RWPE2 (cell line): ENCODE results near the gene ZGRF1.
"Not testable (repeated sequence)": the region's sequence is repeated elsewhere in the genome, so short reads cannot be mapped to it uniquely, and the experiment has no call there.

Experiments used
- ATAC-seq: fragments of 200-7000 bp; cut with Tn5 transposase; 3 replicates; pipeline ENCODE4 v1.9.1; 2021; ENCODE audit warnings: low read depth
- DNase-seq: peaks from one replicate; pipeline ENCODE4 v3.0.0-alpha.2; 2020; ENCODE audit warnings: low spot score
- H3K27ac ChIP-seq: fragments of 450-650 bp; 2 replicates; pipeline ENCODE4 v1.5.1; 2017; ENCODE audit warnings: mild to moderate bottlenecking; ENCODE audit not compliant: poor library complexity, severe bottlenecking
- H3K27me3 ChIP-seq: fragments of 250-450 bp; sonication (Bioruptor Pico); 2 replicates; pipeline ENCODE4 v1.5.1; 2021; ENCODE audit warnings: mild to moderate bottlenecking, moderate library complexity; ENCODE audit not compliant: insufficient read depth, poor library complexity, severe bottlenecking
- H3K36me3 ChIP-seq: fragments of 250-450 bp; sonication (Bioruptor Pico); 2 replicates; pipeline ENCODE4 v1.5.1; 2020; ENCODE audit warnings: low read depth, mild to moderate bottlenecking, moderate library complexity
- H3K4me1 ChIP-seq: fragments of 250-450 bp; sonication (Bioruptor Pico); 2 replicates; pipeline ENCODE4 v1.5.1; 2021; ENCODE audit warnings: mild to moderate bottlenecking, moderate library complexity; ENCODE audit not compliant: insufficient read depth, poor library complexity, severe bottlenecking
- H3K4me3 ChIP-seq: fragments of 250-450 bp; sonication (Bioruptor Pico); 2 replicates; pipeline ENCODE4 v1.5.1; 2021; ENCODE audit warnings: mild to moderate bottlenecking, moderate library complexity; ENCODE audit not compliant: severe bottlenecking
- H3K9me3 ChIP-seq: fragments of 250-450 bp; sonication (Bioruptor Pico); 2 replicates; pipeline ENCODE4 v1.5.1; 2021; ENCODE audit warnings: mild to moderate bottlenecking, moderate library complexity; ENCODE audit not compliant: severe bottlenecking
- CTCF ChIP-seq: fragments of 450-650 bp; IDR thresholded peaks from one replicate; pipeline ENCODE4 v1.5.1; 2017; ENCODE audit warnings: mild to moderate bottlenecking, moderate library complexity; ENCODE audit not compliant: poor library complexity, severe bottlenecking

ZGRF1 gene

GRCh38 chr4:112557676-112558411, 78.9 kb downstream of the ZGRF1 start:
- no peaks in the 10 kb centered on the region for H3K27me3 ChIP-seq
- H3K9me3 ChIP-seq = no peaks in the 10 kb centered on the region
- no peak for ATAC-seq
- H3K36me3 ChIP-seq = peaks cover 12% of the 10 kb centered on the region
- TF ChIP-seq CTCF = no peak
- no peak for DNase-seq
- no peak overlapping the region for H3K4me3 ChIP-seq
- peaks cover 6% of the 10 kb centered on the region for H3K4me1 ChIP-seq
- no peak overlapping the region for H3K27ac ChIP-seq

GRCh38 chr4:112554271-112554670, 82.4 kb downstream of the ZGRF1 start:
- H3K9me3 ChIP-seq, ATAC-seq, H3K27ac ChIP-seq, H3K4me3 ChIP-seq, H3K27me3 ChIP-seq, DNase-seq: not testable (repeated sequence)
- H3K4me1 ChIP-seq = peaks cover 12% of the 10 kb centered on the region
- peaks cover 19% of the 10 kb centered on the region for H3K36me3 ChIP-seq

GRCh38 chr4:112552668-112553067, 84.0 kb downstream of the ZGRF1 start:
- Histone ChIP-seq H3K27me3 (no peaks in the 10 kb centered on the region), H3K36me3 (peaks cover 19% of the 10 kb centered on the region), H3K9me3 (no peaks in the 10 kb centered on the region), H3K4me1 (peaks cover 12% of the 10 kb centered on the region), H3K27ac (peak overlapping the region; percentile 6), H3K4me3 (no peak overlapping the region)
- ATAC-seq = peak; percentile 82
- DNase-seq = no peak
- no peak for TF ChIP-seq CTCF

GRCh38 chr4:112550728-112551127, 86.0 kb downstream of the ZGRF1 start:
- no peaks in the 10 kb centered on the region for H3K27me3 ChIP-seq
- no peak for TF ChIP-seq CTCF
- peaks cover 12% of the 10 kb centered on the region for H3K4me1 ChIP-seq
- peaks cover 19% of the 10 kb centered on the region for H3K36me3 ChIP-seq
- H3K9me3 ChIP-seq = no peaks in the 10 kb centered on the region
- no peak overlapping the region for H3K27ac ChIP-seq
- ATAC-seq (peak; percentile 35; the same call in 1 of the 3 replicates), DNase-seq (no peak)
- no peak overlapping the region for H3K4me3 ChIP-seq

GRCh38 chr4:112546476-112546875, 90.2 kb downstream of the ZGRF1 start:
- no peak for TF ChIP-seq CTCF
- H3K4me3 ChIP-seq = no peak overlapping the region
- no peaks in the 10 kb centered on the region for H3K27me3 ChIP-seq
- no peak for DNase-seq
- H3K4me1 ChIP-seq = no peaks in the 10 kb centered on the region
- no peaks in the 10 kb centered on the region for H3K9me3 ChIP-seq
- no peak overlapping the region for H3K27ac ChIP-seq
- no peak for ATAC-seq
- H3K36me3 ChIP-seq = peaks cover 7% of the 10 kb centered on the region
